VCaP (cell line): ENCODE results near the gene EYA4.

Source experiments
- H3K27ac ChIP-seq: fragments of 450-650 bp; 2 replicates; pipeline ENCODE4 v1.5.1; 2017
- CTCF ChIP-seq: fragments of 450-650 bp; conservative IDR thresholded peaks from 2 replicates; pipeline ENCODE4 v1.5.1; 2017; ENCODE audit warnings: mild to moderate bottlenecking, moderate library complexity

EYA4 gene

DNA sequence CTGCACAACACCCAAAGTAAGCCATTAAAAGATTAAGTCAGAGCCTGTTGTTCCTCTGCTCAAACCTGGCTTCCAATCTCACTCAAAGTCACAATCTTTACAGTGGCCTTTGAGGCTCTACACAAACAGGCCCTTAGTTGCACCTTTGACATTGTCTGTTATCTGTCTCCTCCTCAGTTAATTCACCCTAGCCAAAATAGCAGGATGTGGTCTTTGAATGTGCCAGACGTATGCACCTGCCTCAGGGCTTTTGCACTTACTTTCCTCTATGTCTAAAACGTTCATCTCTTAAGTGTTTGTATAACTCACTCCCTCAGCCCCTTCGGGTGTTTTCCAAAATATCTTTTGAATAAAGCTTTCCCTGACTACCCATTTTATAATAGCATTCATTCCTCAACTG is 107.7 kb downstream of the EYA4 start:
- TF ChIP-seq CTCF, result no peak
- H3K27ac ChIP-seq, result no peak overlapping the region

- H3K27ac ChIP-seq, result no peak overlapping the region
- no peak for TF ChIP-seq CTCF
These were observed 109.8 kb downstream of the EYA4 start for GRCh38 chr6:133350928-133351327.

DNA sequence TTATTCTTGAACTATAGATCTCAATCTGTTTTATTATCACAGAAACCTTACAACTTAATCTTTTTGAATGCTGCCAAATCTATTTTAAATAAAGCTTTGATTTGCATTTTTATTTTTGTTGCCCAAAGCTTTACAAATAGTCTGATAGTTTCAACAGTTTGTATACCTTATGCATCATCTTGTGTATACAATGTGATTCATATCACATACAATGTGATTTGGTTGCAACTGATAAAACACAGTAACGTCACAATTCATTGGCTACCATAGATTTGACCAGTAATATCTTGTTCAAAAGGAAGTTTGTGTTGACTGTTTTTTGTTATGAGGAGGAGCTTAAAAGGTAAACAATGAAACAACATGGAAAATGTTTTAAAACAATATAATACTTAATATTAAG is 110.9 kb downstream of the EYA4 start:
- H3K27ac ChIP-seq, result no peak overlapping the region
- TF ChIP-seq CTCF, result no peak

DNA sequence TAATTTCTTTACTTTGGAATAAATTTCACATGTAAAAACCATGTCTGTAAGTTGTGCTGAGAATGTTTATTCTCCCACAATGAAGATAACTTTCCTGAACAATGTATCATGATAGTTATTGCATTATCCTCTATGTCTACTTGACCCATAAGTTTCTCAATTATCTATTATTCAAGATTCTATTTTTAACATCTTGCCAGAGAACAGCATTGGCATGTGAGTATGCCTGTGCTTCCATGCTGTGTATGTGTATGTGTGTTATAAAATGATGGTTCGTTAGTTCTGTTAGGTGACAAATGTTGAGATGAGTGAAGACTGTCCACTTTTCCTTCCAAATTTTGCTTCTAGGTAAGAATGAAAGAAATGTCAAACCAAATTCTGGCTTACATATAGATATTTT is 111.9 kb downstream of the EYA4 start:
- no peak for TF ChIP-seq CTCF

GRCh38 chr6:133355922-133356321 is 114.8 kb downstream of the EYA4 start:
- H3K27ac ChIP-seq, result no peak overlapping the region
- TF ChIP-seq CTCF, result no peak

More for the DNA sequence above, 111.9 kb downstream of the EYA4 start:
- no peak overlapping the region for H3K27ac ChIP-seq

- H3K27ac ChIP-seq, result no peak overlapping the region
- TF ChIP-seq CTCF, result no peak
These were observed 117.5 kb downstream of the EYA4 start for GRCh38 chr6:133358574-133359150.

GRCh38 chr6:133359256-133359655 is 118.1 kb downstream of the EYA4 start:
- no peak for TF ChIP-seq CTCF
- no peak overlapping the region for H3K27ac ChIP-seq
